Upper lobe of left lung (tissue), 4 donors: Measurements from ENCODE around the gene GOLGA6L9.
"Not testable (repeated sequence)": the region's sequence is repeated elsewhere in the genome, so short reads cannot be mapped to it uniquely, and the experiment has no call there.

Source experiments
- CTCF ChIP-seq, 6 experiments: fragments of 450-650 bp in 4 of 6; fragments of 200-600 bp in 2 of 6; sonication (generic) in 2 of 6; IDR thresholded peaks; one replicate each; pipeline ENCODE4 v1.5.1; 2016 to 2019; ENCODE audit warnings: antibody characterized with exemption in 6 of 6
- POLR2A ChIP-seq, 4 donors: fragments of 450-650 bp; IDR thresholded peaks; one replicate each; pipeline ENCODE4 v1.5.1; 2016 to 2017; ENCODE audit warnings: antibody characterized with exemption in 4 of 4, mild to moderate bottlenecking in 2 of 4

GRCh38 chr15:82401918-82402317 lies 27.7 kb upstream of the GOLGA6L9 start:
- not testable (repeated sequence) for TF ChIP-seq CTCF, POLR2A (IDR thresholded peaks at IDR 0.05)
